SKM-1 treated with dmso at 0.1 percent for 144 hours (cell line): ENCODE data around the gene HSD11B1L.

ENCODE experiments used
- DNase-seq: peaks from one replicate; lab custom pipeline; 2025; ENCODE audit not compliant: unreplicated experiment; lab: John Stamatoyannopoulos, UW

The HSD11B1L gene

GRCh38 chr19:5666921-5667610 lies 13.8 kb upstream of the HSD11B1L start:
- DNase-seq: no peak

GRCh38 chr19:5667751-5668271 lies 13.0 kb upstream of the HSD11B1L start:
- no peak for DNase-seq

GRCh38 chr19:5669212-5669611 lies 11.6 kb upstream of the HSD11B1L start:
- DNase-seq: no peak

GRCh38 chr19:5671600-5671999 lies 9.2 kb upstream of the HSD11B1L start:
- DNase-seq: no peak

- no peak for DNase-seq
These were observed 7.9 kb upstream of the HSD11B1L start for GRCh38 chr19:5672708-5673459.

- no peak for DNase-seq
These were observed 7.1 kb upstream of the HSD11B1L start for GRCh38 chr19:5673752-5674151.

- no peak for DNase-seq
These were observed 6.1 kb upstream of the HSD11B1L start for GRCh38 chr19:5674714-5675113.

- DNase-seq: no peak
These were observed 4.6 kb upstream of the HSD11B1L start for GRCh38 chr19:5676105-5676771.

GRCh38 chr19:5676772-5677105 lies 4.1 kb upstream of the HSD11B1L start:
- DNase-seq: no peak

GRCh38 chr19:5677136-5677535 lies 3.7 kb upstream of the HSD11B1L start:
- DNase-seq: no peak

- no peak for DNase-seq
These were observed 3.2 kb upstream of the HSD11B1L start for GRCh38 chr19:5677580-5677979.

GRCh38 chr19:5678071-5678718 lies 2.6 kb upstream of the HSD11B1L start:
- DNase-seq: no peak

- DNase-seq: no peak
These were observed 1.3 kb upstream of the HSD11B1L start for GRCh38 chr19:5679289-5680083.

- no peak for DNase-seq
These were observed 767 bp upstream of the HSD11B1L start for GRCh38 chr19:5680084-5680436.

- DNase-seq: no peak
These were observed 722 bp downstream of the HSD11B1L start for GRCh38 chr19:5681391-5682106.

- DNase-seq: no peak
These were observed 1.3 kb downstream of the HSD11B1L start for GRCh38 chr19:5682107-5682482.

- DNase-seq: no peak
These were observed 2.5 kb downstream of the HSD11B1L start for GRCh38 chr19:5683177-5683886.

GRCh38 chr19:5684694-5685430 lies 4.0 kb downstream of the HSD11B1L start:
- no peak for DNase-seq

- DNase-seq: no peak
These were observed 5.5 kb downstream of the HSD11B1L start for GRCh38 chr19:5686326-5686646.
